ENCODE measurements around the gene SLC7A11. TPM values are rescaled to one million over a fixed set of nuclear protein-coding genes. Genes with fewer than 3 reads are reported as not detected.

SLC7A11 gene
- total RNA-seq, 2 donors from 2014 or later, result 2.0 to 5.2 TPM

- DNase-seq (ENCODE audit: low spot score in 2 of 2), result no peak
- Mint-ChIP-seq H3K27ac (no peak overlapping the region), H3K9me3 (no peaks in the 10 kb centered on the region), H3K36me3 (no peaks in the 10 kb centered on the region)
- ATAC-seq, result no peak
These were observed 48.2 kb downstream of the SLC7A11 start for GRCh38 chr4:138193963-138194362.

- Mint-ChIP-seq H3K27ac (no peak overlapping the region), H3K9me3 (no peaks in the 10 kb centered on the region), H3K36me3 (no peaks in the 10 kb centered on the region)
- ATAC-seq (peak in 1 of 2 donors; percentile 83), DNase-seq (ENCODE audit: low spot score in 2 of 2) (no peak)
These were observed 50.0 kb downstream of the SLC7A11 start for GRCh38 chr4:138192113-138192512.

- H3K27ac Mint-ChIP-seq, result no peak overlapping the region
- no peaks in the 10 kb centered on the region for H3K36me3 Mint-ChIP-seq
- DNase-seq (ENCODE audit: low spot score in 2 of 2) (no peak), ATAC-seq (no peak)
- H3K9me3 Mint-ChIP-seq, result no peaks in the 10 kb centered on the region
These were observed 51.7 kb downstream of the SLC7A11 start for GRCh38 chr4:138190452-138190858.

GRCh38 chr4:138189206-138189605 is 52.9 kb downstream of the SLC7A11 start:
- Mint-ChIP-seq H3K36me3 (no peaks in the 10 kb centered on the region), H3K9me3 (no peaks in the 10 kb centered on the region), H3K27ac (no peak overlapping the region)
- DNase-seq (ENCODE audit: low spot score in 2 of 2), result no peak
- ATAC-seq, result no peak

- DNase-seq (ENCODE audit: low spot score in 2 of 2) (no peak), ATAC-seq (no peak)
- Mint-ChIP-seq H3K36me3 (no peaks in the 10 kb centered on the region), H3K27ac (no peak overlapping the region), H3K9me3 (no peaks in the 10 kb centered on the region)
These were observed 53.6 kb downstream of the SLC7A11 start for GRCh38 chr4:138188406-138189084.

- Mint-ChIP-seq H3K36me3 (no peaks in the 10 kb centered on the region), H3K27ac (no peak overlapping the region), H3K9me3 (no peaks in the 10 kb centered on the region)
- DNase-seq (ENCODE audit: low spot score in 2 of 2), result no peak
- no peak for ATAC-seq
These were observed 56.1 kb downstream of the SLC7A11 start for GRCh38 chr4:138185859-138186645.

- DNase-seq (ENCODE audit: low spot score in 2 of 2), result no peak
- H3K9me3 Mint-ChIP-seq, result no peaks in the 10 kb centered on the region
- no peaks in the 10 kb centered on the region for H3K36me3 Mint-ChIP-seq
These were observed 57.3 kb downstream of the SLC7A11 start for GRCh38 chr4:138184886-138185285.

GRCh38 chr4:138182838-138183426 is 59.2 kb downstream of the SLC7A11 start:
- H3K27ac Mint-ChIP-seq, result no peak overlapping the region
- H3K9me3 Mint-ChIP-seq, result peaks cover 3 to 4% of the 10 kb centered on the region in 2 donors

More at GRCh38 chr4:138184886-138185285, 57.3 kb downstream of the SLC7A11 start:
- no peak for ATAC-seq
- no peak overlapping the region for H3K27ac Mint-ChIP-seq

GRCh38 chr4:138181287-138181686 is 60.9 kb downstream of the SLC7A11 start:
- DNase-seq (ENCODE audit: low spot score in 2 of 2), result no peak
- no peak for ATAC-seq
- Mint-ChIP-seq H3K36me3 (no peaks in the 10 kb centered on the region), H3K27ac (no peak overlapping the region), H3K9me3 (peaks cover 5 to 9% of the 10 kb centered on the region in 2 donors)

More at GRCh38 chr4:138182838-138183426, 59.2 kb downstream of the SLC7A11 start:
- no peak for ATAC-seq
- H3K36me3 Mint-ChIP-seq, result no peaks in the 10 kb centered on the region
- no peak for DNase-seq (ENCODE audit: low spot score in 2 of 2)

- peak in 1 of 2 donors; percentile 77 for ATAC-seq
- Mint-ChIP-seq H3K9me3 (peaks cover 5 to 9% of the 10 kb centered on the region in 2 donors), H3K36me3 (no peaks in the 10 kb centered on the region), H3K27ac (no peak overlapping the region)
- DNase-seq (ENCODE audit: low spot score in 2 of 2), result no peak
These were observed 63.6 kb downstream of the SLC7A11 start for GRCh38 chr4:138178566-138178965.

GRCh38 chr4:138177278-138177968 is 64.7 kb downstream of the SLC7A11 start:
- H3K9me3 Mint-ChIP-seq, result peaks cover 5 to 9% of the 10 kb centered on the region in 2 donors
- no peak overlapping the region for H3K27ac Mint-ChIP-seq
- no peaks in the 10 kb centered on the region for H3K36me3 Mint-ChIP-seq
- ATAC-seq, result no peak
- no peak for DNase-seq (ENCODE audit: low spot score in 2 of 2)

GRCh38 chr4:138174981-138175794 is 67.0 kb downstream of the SLC7A11 start:
- no peak overlapping the region for H3K27ac Mint-ChIP-seq
- H3K36me3 Mint-ChIP-seq, result no peaks in the 10 kb centered on the region
- H3K9me3 Mint-ChIP-seq, result peaks cover 5 to 9% of the 10 kb centered on the region in 2 donors
- no peak for DNase-seq (ENCODE audit: low spot score in 2 of 2)
- no peak for ATAC-seq

- DNase-seq (ENCODE audit: low spot score in 2 of 2) (no peak), ATAC-seq (no peak)
- Mint-ChIP-seq H3K36me3 (no peaks in the 10 kb centered on the region), H3K9me3 (peaks cover 0 to 5% of the 10 kb centered on the region in 2 donors), H3K27ac (no peak overlapping the region)
These were observed 77.9 kb downstream of the SLC7A11 start for GRCh38 chr4:138164208-138164607.

- ATAC-seq (no peak), DNase-seq (ENCODE audit: low spot score in 2 of 2) (no peak)
- no peaks in the 10 kb centered on the region for H3K36me3 Mint-ChIP-seq
These were observed 79.0 kb downstream of the SLC7A11 start for GRCh38 chr4:138163171-138163570.

GRCh38 chr4:138162259-138162658 is 79.9 kb downstream of the SLC7A11 start:
- ATAC-seq, result no peak
- Mint-ChIP-seq H3K27ac (no peak overlapping the region), H3K9me3 (peaks cover 0 to 8% of the 10 kb centered on the region in 2 donors), H3K36me3 (no peaks in the 10 kb centered on the region)
- DNase-seq (ENCODE audit: low spot score in 2 of 2), result no peak

More at GRCh38 chr4:138163171-138163570, 79.0 kb downstream of the SLC7A11 start:
- Mint-ChIP-seq H3K27ac (no peak overlapping the region), H3K9me3 (peaks cover 0 to 8% of the 10 kb centered on the region in 2 donors)

GRCh38 chr4:138161351-138161750 is 80.8 kb downstream of the SLC7A11 start:
- no peak for ATAC-seq
- peaks cover 0 to 8% of the 10 kb centered on the region in 2 donors for H3K9me3 Mint-ChIP-seq
- no peak overlapping the region for H3K27ac Mint-ChIP-seq
- no peaks in the 10 kb centered on the region for H3K36me3 Mint-ChIP-seq
- no peak for DNase-seq (ENCODE audit: low spot score in 2 of 2)

Measured in activated naive CD4-positive, alpha-beta T cell treated with anti-CD3 and anti-CD28 coated beads, Interleukin-2, amount 50 U/mL, for 72 hours (primary cell).